Measurements from ENCODE around the gene ITGB5. TPM values are rescaled to one million over a fixed set of nuclear protein-coding genes. Genes with fewer than 3 reads are reported as not detected.

The ITGB5 gene
- total and polyA plus RNA-seq, 4 donors = 21.0 to 126 (median 43.7) TPM

- Histone ChIP-seq H3K9me3 (ENCODE audit: control insufficient read depth in 4 of 4, insufficient read depth in 3 of 4, low read length in 3 of 4) (no peaks in the 10 kb centered on the region), H3K27ac (ENCODE audit: low read depth in 1 of 2, low read length in 1 of 2) (no peak overlapping the region), H3K9ac (ENCODE audit: insufficient read depth in 1 of 2, low read length in 2 of 2) (no peak overlapping the region), H3K27me3 (ENCODE audit: control insufficient read depth in 3 of 3, insufficient read depth in 3 of 3, low read length in 2 of 3) (no peaks in the 10 kb centered on the region), H3K4me3 (no peak overlapping the region), H3K36me3 (ENCODE audit: control insufficient read depth in 4 of 4, insufficient read depth in 4 of 4, low read length in 4 of 4) (peaks cover 7 to 15% (median 8%) of the 10 kb centered on the region in 4 donors), H3K4me1 (ENCODE audit: control insufficient read depth in 5 of 5, insufficient read depth in 5 of 5, low read length in 5 of 5) (peaks cover 0 to 10% (median 1%) of the 10 kb centered on the region in 5 donors)
- no peak for ATAC-seq (ENCODE audit: insufficient read depth, low FRiP score)
- WGBS, 2 donors = 72 to 73% methylated on average over 9 of the region's 9 CpGs
- peak in 1 of 3 donors; percentile 39 for DNase-seq
- TF ChIP-seq, protein P1, sequence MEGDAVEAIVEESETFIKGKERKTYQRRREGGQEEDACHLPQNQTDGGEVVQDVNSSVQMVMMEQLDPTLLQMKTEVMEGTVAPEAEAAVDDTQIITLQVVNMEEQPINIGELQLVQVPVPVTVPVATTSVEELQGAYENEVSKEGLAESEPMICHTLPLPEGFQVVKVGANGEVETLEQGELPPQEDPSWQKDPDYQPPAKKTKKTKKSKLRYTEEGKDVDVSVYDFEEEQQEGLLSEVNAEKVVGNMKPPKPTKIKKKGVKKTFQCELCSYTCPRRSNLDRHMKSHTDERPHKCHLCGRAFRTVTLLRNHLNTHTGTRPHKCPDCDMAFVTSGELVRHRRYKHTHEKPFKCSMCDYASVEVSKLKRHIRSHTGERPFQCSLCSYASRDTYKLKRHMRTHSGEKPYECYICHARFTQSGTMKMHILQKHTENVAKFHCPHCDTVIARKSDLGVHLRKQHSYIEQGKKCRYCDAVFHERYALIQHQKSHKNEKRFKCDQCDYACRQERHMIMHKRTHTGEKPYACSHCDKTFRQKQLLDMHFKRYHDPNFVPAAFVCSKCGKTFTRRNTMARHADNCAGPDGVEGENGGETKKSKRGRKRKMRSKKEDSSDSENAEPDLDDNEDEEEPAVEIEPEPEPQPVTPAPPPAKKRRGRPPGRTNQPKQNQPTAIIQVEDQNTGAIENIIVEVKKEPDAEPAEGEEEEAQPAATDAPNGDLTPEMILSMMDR (IDR thresholded peaks at IDR 0.05; ENCODE audit: control extremely low read depth, extremely low read depth) = no peak
Measured at GRCh38 chr3:124818398-124819091, 68.6 kb downstream of the ITGB5 start.

GRCh38 chr3:124817079-124817478 lies 70.1 kb downstream of the ITGB5 start:
- Histone ChIP-seq H3K36me3 (ENCODE audit: control insufficient read depth in 4 of 4, insufficient read depth in 4 of 4, low read length in 4 of 4) (peaks cover 7 to 15% (median 8%) of the 10 kb centered on the region in 4 donors), H3K9ac (ENCODE audit: insufficient read depth in 1 of 2, low read length in 2 of 2) (no peak overlapping the region), H3K27me3 (ENCODE audit: control insufficient read depth in 3 of 3, insufficient read depth in 3 of 3, low read length in 2 of 3) (no peaks in the 10 kb centered on the region), H3K4me1 (ENCODE audit: control insufficient read depth in 5 of 5, insufficient read depth in 5 of 5, low read length in 5 of 5) (peaks cover 0 to 18% (median 7%) of the 10 kb centered on the region in 5 donors), H3K4me3 (no peak overlapping the region), H3K27ac (ENCODE audit: low read depth in 1 of 2, low read length in 1 of 2) (no peak overlapping the region), H3K9me3 (ENCODE audit: control insufficient read depth in 4 of 4, insufficient read depth in 3 of 4, low read length in 3 of 4) (no peaks in the 10 kb centered on the region)
- ATAC-seq (ENCODE audit: insufficient read depth, low FRiP score) = no peak
- 95% methylated on average over 6 of the region's 6 CpGs for WGBS, 2 donors
- TF ChIP-seq, protein P1 (IDR thresholded peaks at IDR 0.05; ENCODE audit: control extremely low read depth, extremely low read depth) = no peak
- no peak for DNase-seq

GRCh38 chr3:124816206-124816605 lies 71.0 kb downstream of the ITGB5 start:
- no peaks in the 10 kb centered on the region for H3K27me3 ChIP-seq (ENCODE audit: control insufficient read depth in 3 of 3, insufficient read depth in 3 of 3, low read length in 2 of 3)
- no peak overlapping the region for H3K9ac ChIP-seq (ENCODE audit: insufficient read depth in 1 of 2, low read length in 2 of 2)
- peaks cover 5 to 13% (median 8%) of the 10 kb centered on the region in 4 donors for H3K36me3 ChIP-seq (ENCODE audit: control insufficient read depth in 4 of 4, insufficient read depth in 4 of 4, low read length in 4 of 4)
- DNase-seq (no peak), ATAC-seq (ENCODE audit: insufficient read depth, low FRiP score) (no peak)
- no peak overlapping the region for H3K4me3 ChIP-seq
- TF ChIP-seq, protein P1 (IDR thresholded peaks at IDR 0.05; ENCODE audit: control extremely low read depth, extremely low read depth) = no peak
- H3K27ac ChIP-seq (ENCODE audit: low read depth in 1 of 2, low read length in 1 of 2) = no peak overlapping the region
- peaks cover 0 to 20% (median 13%) of the 10 kb centered on the region in 5 donors for H3K4me1 ChIP-seq (ENCODE audit: control insufficient read depth in 5 of 5, insufficient read depth in 5 of 5, low read length in 5 of 5)
- 95 to 96% methylated on average over 4 of the region's 4 CpGs for WGBS, 2 donors
- H3K9me3 ChIP-seq (ENCODE audit: control insufficient read depth in 4 of 4, insufficient read depth in 3 of 4, low read length in 3 of 4) = no peaks in the 10 kb centered on the region

Data from lung (tissue), 12 donors.